Ovary (tissue), 9 donors: ENCODE measurements around the gene IRF9. TPM values are rescaled to one million over a fixed set of nuclear protein-coding genes. Genes with fewer than 3 reads are reported as not detected.

ENCODE experiments used
- DNase-seq, 5 donors: peaks; one replicate each; pipeline ENCODE4 v3.0.0-alpha.2; 2019 to 2020
- H3K27ac ChIP-seq, 2 donors: fragments of 200-600 bp; one replicate each; pipeline versions ENCODE4 v1.5.1 to v1.8.0; 2019 to 2022
- H3K27me3 ChIP-seq: fragments of 200-600 bp; one replicate; pipeline ENCODE4 v1.8.0; 2022
- H3K36me3 ChIP-seq: fragments of 200-600 bp; sonication (generic); one replicate; pipeline ENCODE4 v1.5.1; 2019
- H3K4me1 ChIP-seq: one replicate; pipeline ENCODE4 v1.8.1; 2013; ENCODE audit warnings: mild to moderate bottlenecking, moderate library complexity; ENCODE audit not compliant: insufficient read depth
- H3K4me3 ChIP-seq: fragments of 200-600 bp; sonication (generic); one replicate; pipeline ENCODE4 v1.5.1; 2017
- H3K9me3 ChIP-seq, 2 donors: fragments of 200-600 bp in 1 of 2; sonication (generic) in 1 of 2; one replicate each; pipeline versions ENCODE4 v1.5.1 to v1.8.1; 2013 to 2019; ENCODE audit warnings: mild to moderate bottlenecking in 1 of 2, moderate library complexity in 1 of 2
- EP300 ChIP-seq: sonication (generic); formaldehyde crosslinking; IDR thresholded peaks from one replicate; pipeline ENCODE4 v1.6.1; 2017; ENCODE audit warnings: antibody characterized with exemption
- POLR2A ChIP-seq: fragments of 450-650 bp; IDR thresholded peaks from one replicate; pipeline ENCODE4 v1.6.1; 2017; ENCODE audit warnings: antibody characterized with exemption, mild to moderate bottlenecking, moderate library complexity
- WGBS, 3 donors: extraction: QIAGEN DNeasy Blood & Tissue Kit in 1 of 3; methylation state at CpG; one replicate each; pipeline versions ENCODE4 v1.1.5 to v1.1.7; 2013 to 2017; 5-methylcytosine and 5-hydroxymethylcytosine counted together
- intact Hi-C, 4 donors: fragments of 100-400 bp; cut with DNase I; formaldehyde crosslinking; loops; one replicate each; pipeline versions ENCODE4 v1.11.0 to v1.15.1; 2022 to 2023
- polyA plus RNA-seq, 2 donors: library from polyadenylated mRNA; stranded (reverse); fragments of 200-250 nt in 1 of 2; fragments of 350-450 nt in 1 of 2; fragmentation: Illumina TruSeq in 1 of 2; extraction: RNeasy Lipid Tissue Mini Kit (QIAGEN cat#74804) in 1 of 2; gene quantifications; one replicate each; pipeline ENCODE4 v1.2.3, GENCODE V29; 2013 to 2014
- total RNA-seq, 7 donors: library from RNA; depleted of rRNA in 2 of 7; stranded (reverse); fragments of >200 nt in 2 of 7; fragmentation: NEBNext Ultra II Directional in 3 of 7; extraction: Animal tissue kit (Norgen Biotek cat#: 25700) in 3 of 7; gene quantifications; one replicate each; pipeline versions ENCODE4 v1.1.0 to v1.2.4, GENCODE V29; 2016 to 2023
- TF ChIP-seq, protein P1 (sequence below), 3 donors: fragments of 450-650 bp in 2 of 3; fragments of 200-600 bp in 1 of 3; IDR thresholded peaks; one replicate each; pipeline versions ENCODE4 v1.5.1 to v1.8.0; 2016 to 2022; ENCODE audit warnings: antibody characterized with exemption in 3 of 3, mild to moderate bottlenecking in 1 of 3
- donor health status: DM: no; HTN: no; CAD: no; lungs with moderate emphysema.
- donor health status: DM: no; HTN: no; CAD: no.
- donor health status: Bipolar disorder and iron deficiency.
- donor health status: DM: yes; HTN: yes; CAD: no.
- donor health status: DM: no; HTN: no; CAD: no.
- donor health status: DM: yes; HTN: yes; CAD: no.

Gene IRF9
- total and polyA plus RNA-seq, 9 donors, result 31.6 to 212 (median 80.4) TPM

DNA sequence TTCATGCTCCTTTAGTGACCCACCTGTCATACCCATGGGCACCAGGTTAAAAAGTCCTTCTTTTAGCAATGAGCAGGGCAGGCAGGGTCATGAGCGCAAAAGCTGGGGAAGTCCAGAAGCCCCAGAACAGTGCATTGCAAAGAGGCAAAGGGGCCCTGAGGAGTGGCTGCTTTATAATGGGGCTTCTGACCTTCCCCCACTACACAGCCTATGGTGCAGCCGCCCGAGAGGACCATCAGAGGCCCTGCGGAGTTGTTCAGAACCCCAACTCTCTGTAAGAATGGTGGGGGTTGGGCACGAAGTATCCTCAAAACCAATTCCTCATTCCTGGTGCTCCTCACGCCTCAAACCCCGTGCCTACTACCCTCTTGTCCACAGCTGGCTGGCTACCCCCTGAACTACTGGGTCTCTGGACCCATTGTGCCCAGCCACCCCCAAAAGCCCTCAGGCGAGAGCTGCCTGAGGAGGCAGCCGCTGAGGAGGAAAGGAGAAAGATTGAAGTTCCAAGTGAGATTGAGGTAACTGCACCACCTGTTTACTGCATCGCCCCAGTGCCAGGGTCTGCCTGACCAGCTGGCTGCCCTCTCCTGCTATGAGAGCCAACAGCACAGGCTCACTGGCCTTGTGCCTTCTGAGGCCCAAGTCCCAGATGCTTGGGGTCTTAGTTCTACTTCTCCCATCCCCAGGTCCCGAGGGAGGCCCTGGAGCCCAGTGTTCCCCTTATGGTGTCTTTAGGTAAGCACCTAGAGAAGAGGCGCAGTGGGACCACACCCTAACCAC, 17.5 kb downstream of the IRF9 start:
- H3K4me3 ChIP-seq, result no peak overlapping the region
- H3K4me1 ChIP-seq, result no peaks in the 10 kb centered on the region
- 82 to 86% (median 84%) methylated on average over 12 of the region's 12 CpGs for WGBS, 3 donors
- no peaks in the 10 kb centered on the region for H3K36me3 ChIP-seq
- intact Hi-C loops, result no loop called here
- no peak for DNase-seq
- H3K27me3 ChIP-seq, result no peaks in the 10 kb centered on the region
- no peaks in the 10 kb centered on the region for H3K9me3 ChIP-seq
- H3K27ac ChIP-seq, result no peak overlapping the region
- TF ChIP-seq EP300, result no peak
- TF ChIP-seq, protein P1, sequence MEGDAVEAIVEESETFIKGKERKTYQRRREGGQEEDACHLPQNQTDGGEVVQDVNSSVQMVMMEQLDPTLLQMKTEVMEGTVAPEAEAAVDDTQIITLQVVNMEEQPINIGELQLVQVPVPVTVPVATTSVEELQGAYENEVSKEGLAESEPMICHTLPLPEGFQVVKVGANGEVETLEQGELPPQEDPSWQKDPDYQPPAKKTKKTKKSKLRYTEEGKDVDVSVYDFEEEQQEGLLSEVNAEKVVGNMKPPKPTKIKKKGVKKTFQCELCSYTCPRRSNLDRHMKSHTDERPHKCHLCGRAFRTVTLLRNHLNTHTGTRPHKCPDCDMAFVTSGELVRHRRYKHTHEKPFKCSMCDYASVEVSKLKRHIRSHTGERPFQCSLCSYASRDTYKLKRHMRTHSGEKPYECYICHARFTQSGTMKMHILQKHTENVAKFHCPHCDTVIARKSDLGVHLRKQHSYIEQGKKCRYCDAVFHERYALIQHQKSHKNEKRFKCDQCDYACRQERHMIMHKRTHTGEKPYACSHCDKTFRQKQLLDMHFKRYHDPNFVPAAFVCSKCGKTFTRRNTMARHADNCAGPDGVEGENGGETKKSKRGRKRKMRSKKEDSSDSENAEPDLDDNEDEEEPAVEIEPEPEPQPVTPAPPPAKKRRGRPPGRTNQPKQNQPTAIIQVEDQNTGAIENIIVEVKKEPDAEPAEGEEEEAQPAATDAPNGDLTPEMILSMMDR (IDR thresholded peaks at IDR 0.05), result no peak
- no peak for TF ChIP-seq POLR2A

DNA sequence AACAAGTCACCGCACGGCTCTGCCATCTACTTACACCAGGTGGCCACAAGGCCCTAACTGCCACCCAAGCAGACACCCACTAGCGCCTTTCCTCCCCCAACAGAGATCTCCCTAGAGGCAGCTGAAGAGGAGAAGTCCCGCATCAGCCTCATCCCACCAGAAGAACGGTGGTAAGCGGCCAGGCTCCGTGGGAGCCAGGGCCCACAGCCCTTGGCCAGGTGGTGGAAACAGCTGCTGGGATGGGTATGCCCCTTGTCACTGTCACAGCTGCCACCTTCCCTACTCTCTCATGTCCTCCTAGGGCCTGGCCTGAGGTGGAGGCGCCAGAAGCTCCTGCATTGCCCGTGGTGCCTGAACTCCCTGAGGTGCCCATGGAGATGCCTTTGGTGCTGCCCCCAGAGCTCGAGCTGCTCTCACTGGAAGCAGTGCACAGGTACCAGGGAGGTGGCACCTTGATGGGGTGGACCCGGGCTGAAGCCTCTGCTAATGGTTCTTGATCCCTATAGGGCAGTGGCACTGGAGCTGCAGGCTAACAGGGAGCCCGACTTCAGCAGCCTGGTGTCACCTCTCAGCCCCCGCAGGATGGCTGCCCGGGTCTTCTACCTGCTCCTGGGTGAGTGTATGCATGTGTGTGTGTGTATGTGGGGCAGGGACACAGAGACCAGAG, 18.4 kb downstream of the IRF9 start:
- intact Hi-C loops, result no loop called here
- Histone ChIP-seq H3K4me3 (no peak overlapping the region), H3K36me3 (no peaks in the 10 kb centered on the region), H3K9me3 (no peaks in the 10 kb centered on the region), H3K4me1 (no peaks in the 10 kb centered on the region), H3K27me3 (no peaks in the 10 kb centered on the region), H3K27ac (no peak overlapping the region)
- WGBS, 3 donors, result 76 to 78% (median 78%) methylated on average over 14 of the region's 14 CpGs
- TF ChIP-seq POLR2A (no peak), EP300 (no peak)
- TF ChIP-seq, protein P1 (IDR thresholded peaks at IDR 0.05), result no peak
- no peak for DNase-seq

DNA sequence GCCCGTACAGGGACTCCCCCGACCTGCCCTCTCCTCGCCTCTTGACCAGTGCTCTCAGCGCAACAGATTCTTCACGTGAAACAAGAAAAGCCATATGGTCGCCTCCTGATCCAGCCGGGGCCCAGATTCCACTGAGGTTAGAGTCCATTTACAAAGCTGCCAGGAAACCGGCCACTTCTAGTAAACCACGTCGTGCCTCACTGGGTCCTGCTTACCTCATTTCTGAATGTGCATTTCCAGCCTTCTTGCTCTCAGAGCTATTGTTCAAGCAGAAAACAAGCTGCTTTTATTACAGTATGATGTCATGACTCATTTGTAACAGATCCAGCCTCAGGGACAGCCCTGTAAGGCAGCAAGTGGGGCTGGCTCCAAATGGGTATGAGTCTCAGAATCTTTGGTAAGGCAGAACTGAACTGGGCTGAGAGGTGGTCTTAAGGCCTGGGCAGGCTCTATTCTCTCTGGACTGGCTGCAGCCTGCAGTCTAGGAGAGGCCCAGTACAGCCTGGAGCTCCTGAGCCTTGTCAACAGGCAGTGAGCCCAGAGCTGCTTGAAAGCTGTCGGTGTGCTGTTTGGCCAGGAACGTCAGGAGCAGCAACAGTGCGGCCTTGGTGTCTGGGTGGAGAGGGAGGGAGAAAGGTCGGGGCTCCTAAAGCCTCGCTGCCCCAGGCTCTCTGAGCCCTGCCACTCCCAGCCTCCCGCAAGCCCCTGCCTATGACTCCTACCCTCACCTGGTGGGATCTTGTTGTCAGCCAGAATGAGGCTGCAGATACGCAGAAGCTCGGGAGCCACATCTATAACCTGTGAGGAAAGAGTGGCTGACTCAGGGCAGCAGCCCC, 19.1 kb downstream of the IRF9 start:
- TF ChIP-seq EP300 (no peak), POLR2A (no peak)
- TF ChIP-seq, protein P1 (IDR thresholded peaks at IDR 0.05), result no peak
- Histone ChIP-seq H3K27me3 (no peaks in the 10 kb centered on the region), H3K9me3 (no peaks in the 10 kb centered on the region), H3K4me3 (no peak overlapping the region), H3K4me1 (no peaks in the 10 kb centered on the region), H3K36me3 (no peaks in the 10 kb centered on the region), H3K27ac (no peak overlapping the region)
- intact Hi-C loops, result no loop called here
- 65 to 70% (median 69%) methylated on average over 18 of the region's 18 CpGs for WGBS, 3 donors
- no peak for DNase-seq

DNA sequence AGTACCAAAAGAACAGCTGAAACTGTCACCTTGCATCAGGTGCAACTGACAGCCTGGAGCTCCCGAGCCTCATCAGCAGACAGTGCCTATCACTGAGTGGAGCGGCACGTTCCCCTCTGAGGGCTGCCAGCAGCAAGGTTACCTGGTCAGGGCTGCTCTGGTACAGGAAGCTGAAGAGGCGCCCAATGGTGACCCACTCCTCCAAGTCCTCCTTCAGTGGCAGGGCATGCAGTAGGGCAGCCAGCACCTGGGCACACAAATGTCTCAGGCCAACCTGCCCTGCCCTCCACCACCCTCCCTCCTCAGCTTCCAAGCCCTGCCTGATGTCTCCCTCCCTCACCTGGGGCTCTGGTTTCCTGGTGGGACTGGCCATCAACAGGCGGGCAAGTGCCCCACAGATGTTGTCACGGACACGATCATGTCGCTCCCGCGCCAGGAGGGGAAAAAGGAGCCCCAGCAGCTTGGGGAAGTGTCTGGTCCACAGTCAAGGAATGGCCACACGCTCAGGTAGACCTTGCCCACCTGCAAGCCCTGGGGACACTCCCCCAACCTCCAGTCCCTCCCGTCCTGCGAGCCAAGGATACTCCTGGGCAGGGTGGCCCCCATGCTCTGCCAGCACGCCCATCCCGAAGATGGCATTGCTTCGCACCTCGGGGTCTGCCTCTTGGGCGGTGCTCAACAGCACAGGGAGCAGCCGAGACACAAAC, 20.5 kb downstream of the IRF9 start:
- Histone ChIP-seq H3K4me3 (no peak overlapping the region), H3K27ac (no peak overlapping the region), H3K36me3 (no peaks in the 10 kb centered on the region), H3K4me1 (no peaks in the 10 kb centered on the region), H3K9me3 (no peaks in the 10 kb centered on the region), H3K27me3 (no peaks in the 10 kb centered on the region)
- WGBS, 3 donors, result 75 to 78% (median 78%) methylated on average over 19 of the region's 19 CpGs
- no peak for TF ChIP-seq EP300
- TF ChIP-seq, protein P1 (IDR thresholded peaks at IDR 0.05), result no peak
- TF ChIP-seq POLR2A, result no peak
- DNase-seq, result no peak
- intact Hi-C loops, result no loop called here
